GM20000 (cell line): ENCODE results near the gene FAXDC2.

ENCODE experiments used
- DNase-seq: peaks from one replicate; pipeline ENCODE4 v3.0.0; 2012; ENCODE audit warnings: low spot score
- TF ChIP-seq, protein P1 (sequence below): IDR thresholded peaks from 2 replicates; pipeline ENCODE4 v1.5.1; 2012; ENCODE audit warnings: mild to moderate bottlenecking, control low read depth; ENCODE audit errors: extremely low read depth, missing control alignments

The FAXDC2 gene

DNA sequence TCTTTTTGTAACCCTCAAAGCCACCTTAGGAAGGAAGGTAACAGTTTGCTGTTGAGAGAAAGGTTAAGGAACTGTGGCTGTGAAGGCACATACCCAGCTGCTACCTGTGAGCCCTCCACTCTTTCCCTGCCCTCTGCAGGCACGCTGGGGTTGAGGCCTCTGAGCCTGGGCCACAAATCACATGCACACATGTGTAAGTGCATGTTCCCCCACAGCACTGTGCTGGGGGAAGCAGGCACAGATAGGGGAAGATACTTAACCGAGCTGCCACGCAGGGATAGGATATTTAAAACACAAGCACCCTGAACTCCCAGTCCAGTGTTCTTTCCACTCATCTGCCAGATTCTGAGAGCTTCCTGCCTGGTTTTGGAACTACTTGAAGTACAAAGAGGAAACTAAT lies 77.1 kb downstream of the FAXDC2 start:
- no peak for DNase-seq
- TF ChIP-seq, protein P1, sequence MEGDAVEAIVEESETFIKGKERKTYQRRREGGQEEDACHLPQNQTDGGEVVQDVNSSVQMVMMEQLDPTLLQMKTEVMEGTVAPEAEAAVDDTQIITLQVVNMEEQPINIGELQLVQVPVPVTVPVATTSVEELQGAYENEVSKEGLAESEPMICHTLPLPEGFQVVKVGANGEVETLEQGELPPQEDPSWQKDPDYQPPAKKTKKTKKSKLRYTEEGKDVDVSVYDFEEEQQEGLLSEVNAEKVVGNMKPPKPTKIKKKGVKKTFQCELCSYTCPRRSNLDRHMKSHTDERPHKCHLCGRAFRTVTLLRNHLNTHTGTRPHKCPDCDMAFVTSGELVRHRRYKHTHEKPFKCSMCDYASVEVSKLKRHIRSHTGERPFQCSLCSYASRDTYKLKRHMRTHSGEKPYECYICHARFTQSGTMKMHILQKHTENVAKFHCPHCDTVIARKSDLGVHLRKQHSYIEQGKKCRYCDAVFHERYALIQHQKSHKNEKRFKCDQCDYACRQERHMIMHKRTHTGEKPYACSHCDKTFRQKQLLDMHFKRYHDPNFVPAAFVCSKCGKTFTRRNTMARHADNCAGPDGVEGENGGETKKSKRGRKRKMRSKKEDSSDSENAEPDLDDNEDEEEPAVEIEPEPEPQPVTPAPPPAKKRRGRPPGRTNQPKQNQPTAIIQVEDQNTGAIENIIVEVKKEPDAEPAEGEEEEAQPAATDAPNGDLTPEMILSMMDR = no peak

- TF ChIP-seq, protein P1 = no peak
- no peak for DNase-seq
These were observed 79.0 kb downstream of the FAXDC2 start for GRCh38 chr5:154771383-154771901.

DNA sequence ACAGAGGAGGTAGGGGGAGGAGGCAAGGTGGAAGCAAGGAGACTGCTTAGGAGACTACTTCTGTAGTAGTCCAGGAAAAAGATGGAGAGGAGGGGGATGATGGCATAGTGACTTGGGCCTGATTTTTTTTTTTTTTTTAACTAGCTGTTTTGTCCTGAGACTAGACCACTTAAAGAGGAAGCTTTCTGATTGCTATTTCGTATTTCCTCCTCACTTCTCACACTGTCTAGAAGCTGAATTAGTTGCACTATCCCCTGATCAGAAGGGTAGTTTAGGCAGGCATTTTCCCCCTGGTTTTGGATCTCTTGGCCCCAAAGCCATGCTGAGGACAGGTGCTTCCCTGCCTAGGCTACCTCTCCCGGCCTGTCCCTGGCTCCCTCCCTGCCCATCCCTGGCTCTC lies 80.3 kb downstream of the FAXDC2 start:
- TF ChIP-seq, protein P1 = no peak
- no peak for DNase-seq
